OCI-LY7 (cell line): Measurements from ENCODE around the gene NF1. TPM values are rescaled to one million over a fixed set of nuclear protein-coding genes. Genes with fewer than 3 reads are reported as not detected.

ENCODE experiments used
- BruUV-seq: library from RNA; stranded (reverse); fragments of 400-500 nt; replicated peaks from 2 replicates; lab custom pipeline; 2021; lab: Mats Ljungman, UMichigan
- CTCF ChIA-PET: fragments of 300-600 bp; sonication (Branson Sonifier 250); formaldehyde crosslinking; loops from one replicate; lab custom pipeline; 2022; ENCODE audit warnings: antibody characterized with exemption; ENCODE audit not compliant: unreplicated experiment; lab: Charles Lee
- POLR2A ChIA-PET: fragments of 300-600 bp; sonication (Branson Sonifier 250); formaldehyde crosslinking; loops from one replicate; lab custom pipeline; 2022; ENCODE audit warnings: antibody characterized with exemption; lab: Charles Lee
- DNase-seq: peaks from one replicate; pipeline ENCODE4 v3.0.0-alpha.2; 2015; ENCODE audit warnings: low spot score
- H2AFZ ChIP-seq: fragments of 200-600 bp; sonication (generic), shearing (Covaris generic); 2 replicates; pipeline ENCODE4 v1.6.1; 2014; ENCODE audit warnings: mild to moderate bottlenecking, antibody characterized with exemption, low read length, moderate library complexity
- H3K27ac ChIP-seq: fragments of 200-600 bp; sonication (generic); 2 replicates; pipeline ENCODE4 v1.5.1; 2014; ENCODE audit warnings: mixed run types, low read depth, mild to moderate bottlenecking, moderate library complexity, low read length, inconsistent platforms; ENCODE audit not compliant: poor library complexity, severe bottlenecking
- H3K36me3 ChIP-seq: fragments of 200-600 bp; sonication (generic); 2 replicates; pipeline ENCODE4 v1.6.1; 2014; ENCODE audit warnings: mild to moderate bottlenecking, antibody characterized with exemption, low read length, moderate library complexity, mixed read lengths; ENCODE audit not compliant: insufficient read depth
- H3K4me1 ChIP-seq: fragments of 200-600 bp; sonication (generic); 2 replicates; pipeline ENCODE4 v1.5.1; 2014; ENCODE audit warnings: mild to moderate bottlenecking, low read length; ENCODE audit not compliant: insufficient read depth, poor library complexity, severe bottlenecking
- H3K4me2 ChIP-seq: fragments of 200-600 bp; sonication (generic); 2 replicates; pipeline ENCODE4 v1.6.1; 2014; ENCODE audit warnings: mild to moderate bottlenecking, low read length
- H3K4me3 ChIP-seq: fragments of 200-600 bp; sonication (generic); 2 replicates; pipeline ENCODE4 v1.5.1; 2014; ENCODE audit warnings: mild to moderate bottlenecking, low read depth, low read length; ENCODE audit not compliant: poor library complexity, severe bottlenecking
- H3K79me2 ChIP-seq: fragments of 200-600 bp; sonication (generic); 2 replicates; pipeline ENCODE4 v1.6.1; 2016; ENCODE audit warnings: low read depth, mild to moderate bottlenecking, low read length, moderate library complexity, mixed read lengths; ENCODE audit not compliant: insufficient read depth
- H3K9me2 ChIP-seq: fragments of 200-600 bp; sonication (generic); 2 replicates; pipeline ENCODE4 v1.6.1; 2016; ENCODE audit warnings: mild to moderate bottlenecking, low read length, mixed read lengths; ENCODE audit not compliant: insufficient read depth
- H3K9me3 ChIP-seq: fragments of 200-600 bp; sonication (generic); 2 replicates; pipeline ENCODE4 v1.6.1; 2014; ENCODE audit warnings: mild to moderate bottlenecking, mixed run types, low read length, mixed read lengths
- H4K20me1 ChIP-seq: fragments of 200-600 bp; sonication (generic); 2 replicates; pipeline ENCODE4 v1.6.1; 2014; ENCODE audit warnings: mild to moderate bottlenecking, antibody characterized with exemption, low read length, moderate library complexity, mixed read lengths; ENCODE audit not compliant: insufficient read depth
- CTCF ChIP-seq: fragments of 200-600 bp; sonication (generic); conservative IDR thresholded peaks from 2 replicates; pipeline ENCODE4 v1.5.1; 2014; ENCODE audit warnings: mild to moderate bottlenecking, antibody characterized with exemption, low read length, moderate library complexity, mixed read lengths
- EZH2phosphoT487 ChIP-seq: fragments of 200-600 bp; sonication (generic); IDR thresholded peaks from 2 replicates; pipeline ENCODE4 v1.6.1; 2018; ENCODE audit warnings: low read depth, borderline replicate concordance, mild to moderate bottlenecking, mixed run types, antibody characterized with exemption, low read length, moderate library complexity, mixed read lengths
- intact Hi-C: fragments of 100-400 bp; cut with micrococcal nuclease; formaldehyde crosslinking; loops from one replicate; pipeline ENCODE4 v1.10.0; 2022; ENCODE audit not compliant: unreplicated experiment
- microRNA-seq: library from miRNA; unstranded; fragments of <30 nt; microRNA quantifications from one replicate; pipeline ENCODE4 v1.2.0, GENCODE V29; 2022; ENCODE audit warnings: borderline replicate concordance
- small RNA-seq: library from RNA; depleted of rRNA; stranded (forward); fragments of <200 nt; gene quantifications from one replicate; pipeline ENCODE3, GENCODE V24; 2014
- total RNA-seq, 2 experiments: library from RNA; depleted of rRNA in 1 of 2; stranded (reverse); fragments of >200 nt in 1 of 2; shearing (Covaris generic) in 1 of 2; gene quantifications; 2 replicates each; pipeline ENCODE4 v1.2.3, GENCODE V29; 2014 to 2022

Gene NF1
- total RNA-seq, 2 experiments from 2014 or later = 38.7 to 64.8 TPM

GRCh38 chr17:31424944-31425281 lies 330.1 kb downstream of the NF1 start:
- no peak for DNase-seq
- Histone ChIP-seq H3K9me2 (no peaks in the 10 kb centered on the region), H4K20me1 (no peaks in the 10 kb centered on the region), H3K4me1 (no peaks in the 10 kb centered on the region), H3K27ac (no peak overlapping the region), H3K4me3 (no peak overlapping the region), H3K79me2 (no peaks in the 10 kb centered on the region), H3K9me3 (no peaks in the 10 kb centered on the region), H3K36me3 (no peaks in the 10 kb centered on the region), H2AFZ (no peak overlapping the region), H3K4me2 (no peak overlapping the region)
- BruUV-seq = no TSS peak
- TF ChIP-seq EZH2phosphoT487 (no peak), CTCF (no peak)
- ChIA-PET POLR2A (no interaction called here), CTCF (no interaction called here)
- intact Hi-C loops = no loop called here

- intact Hi-C loops = no loop called here
- no TSS peak for BruUV-seq
- no peak for DNase-seq
- no peaks in the 10 kb centered on the region for H3K9me3 ChIP-seq
- no peak overlapping the region for H3K27ac ChIP-seq
- no peaks in the 10 kb centered on the region for H3K79me2 ChIP-seq
- H3K4me2 ChIP-seq = no peak overlapping the region
- H2AFZ ChIP-seq = no peak overlapping the region
- no peaks in the 10 kb centered on the region for H3K36me3 ChIP-seq
- no peak overlapping the region for H3K4me3 ChIP-seq
- no peaks in the 10 kb centered on the region for H3K4me1 ChIP-seq
- ChIA-PET CTCF (no interaction called here), POLR2A (no interaction called here)
- no peaks in the 10 kb centered on the region for H4K20me1 ChIP-seq
- TF ChIP-seq EZH2phosphoT487 = no peak
- H3K9me2 ChIP-seq = no peaks in the 10 kb centered on the region
Measured at GRCh38 chr17:31425282-31426040, 330.7 kb downstream of the NF1 start.

Small RNAs within 50 kb of the gene (microRNA-seq; reads per million reads assigned to microRNA genes)
- gene MIR4733 = not detected

Small RNAs within 50 kb of the gene (small RNA-seq; reads per million reads assigned to genes)
- gene MIR4733 = not detected

Other genes with a start within 250 kb of the NF1 start
- 13.1 and 14.8 TPM in 2 replicates for gene TEFM, start 188.7 kb upstream of the NF1 start, total RNA-seq (2014; rRNA removed; shearing (Covaris generic))
- gene TEFM, start 188.7 kb upstream of the NF1 start, total RNA-seq (2022) = 14.9 and 19.9 TPM in 2 replicates
- gene ADAP2, start 173.0 kb upstream of the NF1 start, total RNA-seq (2014; rRNA removed; shearing (Covaris generic)) = 1.4 TPM in 1 of 2 replicates, not detected in the other
- 2.6 and 2.8 TPM in 2 replicates for gene ADAP2, start 173.0 kb upstream of the NF1 start, total RNA-seq (2022)
- not detected in 2 replicates for gene RNF135, start 123.9 kb upstream of the NF1 start, total RNA-seq (2014; rRNA removed; shearing (Covaris generic))
- 0.29 TPM in 1 of 2 replicates, not detected in the other for gene RNF135, start 123.9 kb upstream of the NF1 start, total RNA-seq (2022)
- 0.32 and 0.46 TPM in 2 replicates for gene OMG, start 202.3 kb downstream of the NF1 start, total RNA-seq (2014; rRNA removed; shearing (Covaris generic))
- gene OMG, start 202.3 kb downstream of the NF1 start, total RNA-seq (2022) = 1.4 TPM in 2 replicates
- gene EVI2B, start 219.1 kb downstream of the NF1 start, total RNA-seq (2014; rRNA removed; shearing (Covaris generic)) = 14.5 and 17.4 TPM in 2 replicates
- gene EVI2B, start 219.1 kb downstream of the NF1 start, total RNA-seq (2022) = 71.0 and 85.1 TPM in 2 replicates
- 11.6 and 14.1 TPM in 2 replicates for gene EVI2A, start 226.6 kb downstream of the NF1 start, total RNA-seq (2014; rRNA removed; shearing (Covaris generic))
- gene EVI2A, start 226.6 kb downstream of the NF1 start, total RNA-seq (2022) = 28.1 and 31.3 TPM in 2 replicates